Pons (tissue), 1 donor: ENCODE results near the gene PTPRM.

Source experiments
- DNase-seq: peaks from one replicate; pipeline ENCODE4 v3.0.0-alpha.2; 2016; ENCODE audit warnings: low spot score

The PTPRM gene

GRCh38 chr18:7567474-7568425 lies 634 bp downstream of the PTPRM start:
- DNase-seq: no peak

GRCh38 chr18:7568426-7568825 lies 1.3 kb downstream of the PTPRM start:
- no peak for DNase-seq

GRCh38 chr18:7571626-7572025 lies 4.5 kb downstream of the PTPRM start:
- DNase-seq: no peak

GRCh38 chr18:7572822-7573221 lies 5.7 kb downstream of the PTPRM start:
- DNase-seq: no peak

GRCh38 chr18:7575465-7576028 lies 8.4 kb downstream of the PTPRM start:
- DNase-seq: no peak

- no peak for DNase-seq
These were observed 9.0 kb downstream of the PTPRM start for GRCh38 chr18:7576077-7576476.

- DNase-seq: no peak
These were observed 9.6 kb downstream of the PTPRM start for GRCh38 chr18:7576685-7577084.

- DNase-seq: no peak
These were observed 10.6 kb downstream of the PTPRM start for GRCh38 chr18:7577706-7578105.

- no peak for DNase-seq
These were observed 12.2 kb downstream of the PTPRM start for GRCh38 chr18:7579176-7579917.

GRCh38 chr18:7579918-7580542 lies 12.9 kb downstream of the PTPRM start:
- no peak for DNase-seq

- no peak for DNase-seq
These were observed 17.6 kb downstream of the PTPRM start for GRCh38 chr18:7584646-7585275.

- no peak for DNase-seq
These were observed 18.2 kb downstream of the PTPRM start for GRCh38 chr18:7585276-7585670.

GRCh38 chr18:7586379-7586778 lies 19.3 kb downstream of the PTPRM start:
- no peak for DNase-seq

- DNase-seq: no peak
These were observed 23.9 kb downstream of the PTPRM start for GRCh38 chr18:7590826-7591560.

- DNase-seq: no peak
These were observed 25.4 kb downstream of the PTPRM start for GRCh38 chr18:7592305-7593071.

- no peak for DNase-seq
These were observed 26.2 kb downstream of the PTPRM start for GRCh38 chr18:7593218-7593819.

- DNase-seq: no peak
These were observed 29.0 kb downstream of the PTPRM start for GRCh38 chr18:7596147-7596546.

GRCh38 chr18:7597500-7597899 lies 30.4 kb downstream of the PTPRM start:
- DNase-seq: no peak

- no peak for DNase-seq
These were observed 31.3 kb downstream of the PTPRM start for GRCh38 chr18:7598167-7599047.
